CD4-positive, alpha-beta memory T cell (primary cell): ENCODE data around the gene RPRD2. TPM values are rescaled to one million over a fixed set of nuclear protein-coding genes. Genes with fewer than 3 reads are reported as not detected.

Experiments used
- CTCF ChIA-PET: fragments of 350-600 bp; sonication (Branson Sonifier 250); formaldehyde crosslinking; loops from one replicate; lab custom pipeline; 2021; ENCODE audit warnings: inconsistent platforms; ENCODE audit not compliant: partially characterized antibody; lab: Charles Lee
- POLR2A ChIA-PET: fragments of 350-600 bp; sonication (Branson Sonifier 250); formaldehyde crosslinking; loops from one replicate; lab custom pipeline; 2021; ENCODE audit not compliant: partially characterized antibody; lab: Charles Lee
- DNase-seq, 5 donors: peaks; one replicate each; pipeline versions ENCODE4 v3.0.0 to v3.0.0-alpha.2; 2020 to 2022; ENCODE audit warnings: mixed read lengths in 1 of 5
- H3K27ac ChIP-seq: one replicate; pipeline ENCODE4 v1.7.0; 2013; ENCODE audit warnings: low read depth, low read length
- H3K27me3 ChIP-seq: 2 replicates; pipeline ENCODE4 v1.7.0; 2013; ENCODE audit warnings: mild to moderate bottlenecking, low read length, moderate library complexity; ENCODE audit not compliant: insufficient read depth
- H3K36me3 ChIP-seq: 2 replicates; pipeline ENCODE4 v1.7.0; 2013; ENCODE audit warnings: mild to moderate bottlenecking, low read length, moderate library complexity; ENCODE audit not compliant: insufficient read depth
- H3K4me1 ChIP-seq: 2 replicates; pipeline ENCODE4 v1.7.0; 2013; ENCODE audit warnings: mild to moderate bottlenecking, low read length, moderate library complexity; ENCODE audit not compliant: insufficient read depth
- H3K4me3 ChIP-seq, 2 donors: one replicate each; pipeline ENCODE4 v1.7.0; 2013; ENCODE audit warnings: low read length in 2 of 2, mild to moderate bottlenecking in 1 of 2
- H3K9me3 ChIP-seq, 2 donors: one replicate each; pipeline ENCODE4 v1.7.0; 2013; ENCODE audit warnings: low read length in 2 of 2, control low read depth in 1 of 2; ENCODE audit not compliant: control insufficient read depth in 1 of 2
- H3K27ac Mint-ChIP-seq, 7 donors: one replicate each; pipeline ENCODE4 v1.8.0; 2020 to 2021; ENCODE audit warnings: mixed read lengths in 7 of 7, mild to moderate bottlenecking in 6 of 7, inconsistent platforms in 3 of 7, moderate library complexity in 3 of 7
- H3K27me3 Mint-ChIP-seq, 2 donors: one replicate each; pipeline ENCODE4 v1.8.0; 2020 to 2021; ENCODE audit warnings: mixed read lengths in 2 of 2
- H3K36me3 Mint-ChIP-seq, 2 donors: one replicate each; pipeline ENCODE4 v1.8.0; 2020 to 2021; ENCODE audit warnings: mixed read lengths in 2 of 2, inconsistent platforms in 1 of 2, mild to moderate bottlenecking in 1 of 2
- H3K4me1 Mint-ChIP-seq, 4 donors: one replicate each; pipeline ENCODE4 v1.8.0; 2020 to 2021; ENCODE audit warnings: mixed read lengths in 4 of 4, mild to moderate bottlenecking in 1 of 4
- H3K4me3 Mint-ChIP-seq, 8 donors: one replicate each; pipeline ENCODE4 v1.8.0; 2020 to 2021; ENCODE audit warnings: mixed read lengths in 8 of 8, mild to moderate bottlenecking in 7 of 8, moderate library complexity in 6 of 8, inconsistent platforms in 3 of 8
- H3K9me3 Mint-ChIP-seq, 8 donors: one replicate each; pipeline ENCODE4 v1.8.0; 2020 to 2021; ENCODE audit warnings: mixed read lengths in 8 of 8, mild to moderate bottlenecking in 5 of 8, inconsistent platforms in 3 of 8, moderate library complexity in 1 of 8
- intact Hi-C: fragments of 100-400 bp; cut with micrococcal nuclease; formaldehyde crosslinking; loops from one replicate; pipeline ENCODE4 v1.15.1; 2023
- polyA plus RNA-seq, 2 donors: library from polyadenylated mRNA; unstranded; fragments of 300-500 nt; fragmentation: Illumina TruSeq; gene quantifications; one replicate each; pipeline ENCODE4 v1.2.3, GENCODE V29; 2021
- total RNA-seq, 2 experiments: library from RNA; stranded (reverse); gene quantifications; one replicate each; pipeline ENCODE4 v1.2.3, GENCODE V29; 2021

RPRD2 gene
- total and polyA plus RNA-seq, 4 experiments from 2014 or later: 10.1 to 61.0 (median 48.6) TPM

GRCh38 chr1:150511551-150511950 is 147.6 kb downstream of the RPRD2 start:
- Histone ChIP-seq H3K4me3 (no peak overlapping the region), H3K9me3 (no peaks in the 10 kb centered on the region), H3K27me3 (no peaks in the 10 kb centered on the region), H3K36me3 (no peaks in the 10 kb centered on the region), H3K27ac (no peak overlapping the region), H3K4me1 (peaks cover 10% of the 10 kb centered on the region)
- Mint-ChIP-seq H3K4me3 (no peak overlapping the region), H3K4me1 (peaks cover 6 to 18% (median 14%) of the 10 kb centered on the region in 4 donors), H3K36me3 (peaks cover 9 to 10% of the 10 kb centered on the region in 2 donors), H3K27me3 (no peaks in the 10 kb centered on the region), H3K27ac (no peak overlapping the region), H3K9me3 (no peaks in the 10 kb centered on the region)
- intact Hi-C loops: no loop called here
- ChIA-PET POLR2A (interaction anchor here (1.0 kb wide), 1 partner anchor 24 kb away, joined by 3 read pairs; the partner anchor contains the start of gene TARS2), CTCF (no interaction called here)
- DNase-seq: no peak

- Histone ChIP-seq H3K4me1 (peaks cover 11% of the 10 kb centered on the region), H3K4me3 (no peak overlapping the region), H3K9me3 (no peaks in the 10 kb centered on the region), H3K27ac (no peak overlapping the region), H3K36me3 (no peaks in the 10 kb centered on the region), H3K27me3 (no peaks in the 10 kb centered on the region)
- no peaks in the 10 kb centered on the region for H3K9me3 Mint-ChIP-seq
- CTCF ChIA-PET: interaction anchor here (1.1 kb wide), 1 partner anchor 10 kb away, joined by 3 read pairs; no protein-coding TSS in a partner anchor
- intact Hi-C loops: no loop called here
- H3K36me3 Mint-ChIP-seq: peaks cover 3 to 4% of the 10 kb centered on the region in 2 donors
- no peaks in the 10 kb centered on the region for H3K27me3 Mint-ChIP-seq
- no peak overlapping the region for H3K27ac Mint-ChIP-seq
- no peak for DNase-seq
- no peak overlapping the region for H3K4me3 Mint-ChIP-seq
- POLR2A ChIA-PET: interaction anchor here (1.3 kb wide), 1 partner anchor 25 kb away, joined by 3 read pairs; the partner anchor contains the start of gene TARS2
- H3K4me1 Mint-ChIP-seq: peaks cover 8 to 20% (median 15%) of the 10 kb centered on the region in 4 donors
These were observed 148.2 kb downstream of the RPRD2 start for GRCh38 chr1:150511985-150512660.

GRCh38 chr1:150512846-150513245 is 148.9 kb downstream of the RPRD2 start:
- H3K9me3 Mint-ChIP-seq: no peaks in the 10 kb centered on the region
- no peak overlapping the region for H3K4me3 Mint-ChIP-seq
- peaks cover 8 to 20% (median 15%) of the 10 kb centered on the region in 4 donors for H3K4me1 Mint-ChIP-seq
- CTCF ChIA-PET: interaction anchor here (1.1 kb wide), 1 partner anchor 11 kb away, joined by 3 read pairs; no protein-coding TSS in a partner anchor
- Histone ChIP-seq H3K9me3 (no peaks in the 10 kb centered on the region), H3K4me1 (peaks cover 11% of the 10 kb centered on the region), H3K27ac (no peak overlapping the region), H3K36me3 (no peaks in the 10 kb centered on the region), H3K4me3 (no peak overlapping the region), H3K27me3 (no peaks in the 10 kb centered on the region)
- intact Hi-C loops: no loop called here
- no peak overlapping the region for H3K27ac Mint-ChIP-seq
- no peak for DNase-seq
- no peaks in the 10 kb centered on the region for H3K27me3 Mint-ChIP-seq
- peaks cover 0 to under 1% of the 10 kb centered on the region in 2 donors for H3K36me3 Mint-ChIP-seq
- POLR2A ChIA-PET: interaction anchor here (0.7 to 1.3 kb wide), 2 partner anchors 13 to 26 kb away, joined by 3 read pairs; partner anchors contain the start of gene TARS2

- Mint-ChIP-seq H3K4me1 (peaks cover 8 to 20% (median 15%) of the 10 kb centered on the region in 4 donors), H3K27me3 (no peaks in the 10 kb centered on the region), H3K27ac (no peak overlapping the region), H3K9me3 (no peaks in the 10 kb centered on the region), H3K36me3 (no peaks in the 10 kb centered on the region), H3K4me3 (peak overlapping the region in 1 of 8 donors; percentile 30)
- H3K27me3 ChIP-seq: no peaks in the 10 kb centered on the region
- ChIA-PET CTCF (interaction anchor here (0.5 to 1.5 kb wide), 3 partner anchors 46 to 366 kb away, joined by 3 read pairs; no protein-coding TSS in a partner anchor), POLR2A (interaction anchor here (0.6 to 1.3 kb wide), 5 partner anchors 12 to 539 kb away, joined by 3 read pairs; partner anchors contain the start of gene TARS2)
- no peak overlapping the region for H3K27ac ChIP-seq
- H3K4me3 ChIP-seq: no peak overlapping the region
- no peaks in the 10 kb centered on the region for H3K36me3 ChIP-seq
- intact Hi-C loops: no loop called here
- H3K4me1 ChIP-seq: peaks cover 11% of the 10 kb centered on the region
- DNase-seq: no peak
- H3K9me3 ChIP-seq: no peaks in the 10 kb centered on the region
These were observed 149.4 kb downstream of the RPRD2 start for GRCh38 chr1:150513351-150513791.

- Histone ChIP-seq H3K36me3 (no peaks in the 10 kb centered on the region), H3K27me3 (no peaks in the 10 kb centered on the region), H3K27ac (no peak overlapping the region), H3K4me1 (peaks cover 11% of the 10 kb centered on the region), H3K4me3 (no peak overlapping the region), H3K9me3 (no peaks in the 10 kb centered on the region)
- peaks cover 8 to 20% (median 15%) of the 10 kb centered on the region in 4 donors for H3K4me1 Mint-ChIP-seq
- ChIA-PET CTCF (interaction anchor here (1.5 kb wide), 1 partner anchor 45 kb away, joined by 3 read pairs; no protein-coding TSS in a partner anchor), POLR2A (interaction anchor here (1.0 to 2.4 kb wide), 3 partner anchors 26 to 66 kb away, joined by 3 to 23 read pairs (median 13); partner anchors contain the start of gene MCL1)
- H3K27ac Mint-ChIP-seq: peak overlapping the region in 3 of 7 donors; percentile 36 to 62 (median 55)
- intact Hi-C loops: loop anchor here (2.0 kb wide), 1 partner anchor 47 kb away; no protein-coding TSS in a partner anchor
- peak overlapping the region; percentile 63 to 94 (median 92) for H3K4me3 Mint-ChIP-seq
- H3K27me3 Mint-ChIP-seq: no peaks in the 10 kb centered on the region
- DNase-seq: no peak
- H3K9me3 Mint-ChIP-seq: no peaks in the 10 kb centered on the region
- H3K36me3 Mint-ChIP-seq: no peaks in the 10 kb centered on the region
These were observed 150.3 kb downstream of the RPRD2 start for GRCh38 chr1:150514260-150514659.

GRCh38 chr1:150514913-150515327 is 151.0 kb downstream of the RPRD2 start:
- Mint-ChIP-seq H3K9me3 (no peaks in the 10 kb centered on the region), H3K36me3 (no peaks in the 10 kb centered on the region), H3K27ac (peak overlapping the region in 6 of 7 donors; percentile 2 to 93 (median 90)), H3K4me1 (peaks cover 8 to 20% (median 15%) of the 10 kb centered on the region in 4 donors), H3K4me3 (peak overlapping the region; percentile 83 to 94 (median 92)), H3K27me3 (no peaks in the 10 kb centered on the region)
- CTCF ChIA-PET: interaction anchor here (0.6 to 3.1 kb wide), 9 partner anchors 10 to 259 kb away, joined by 3 to 18 read pairs (median 4); no protein-coding TSS in a partner anchor
- H3K4me3 ChIP-seq: peak overlapping the region; percentile 69 to 73
- peak in 1 of 5 donors; percentile 4 for DNase-seq
- no peaks in the 10 kb centered on the region for H3K36me3 ChIP-seq
- intact Hi-C loops: loop anchor here (1.0 to 5.0 kb wide), 4 partner anchors 17 to 53 kb away; partner anchors contain the start of gene TARS2
- no peaks in the 10 kb centered on the region for H3K9me3 ChIP-seq
- peak overlapping the region; percentile 53 for H3K27ac ChIP-seq
- H3K4me1 ChIP-seq: peaks cover 11% of the 10 kb centered on the region
- no peaks in the 10 kb centered on the region for H3K27me3 ChIP-seq
- POLR2A ChIA-PET: interaction anchor here (1.2 to 2.6 kb wide), 9 partner anchors 20 to 182 kb away, joined by 3 to 31 read pairs (median 9); partner anchors contain the start of genes ENSA, GOLPH3L, MCL1 and RPRD2
